HepG2 (cell line): ENCODE measurements around the gene RBM14. TPM values are rescaled to one million over a fixed set of nuclear protein-coding genes. Genes with fewer than 3 reads are reported as not detected.

ENCODE experiments used
- AFF4 ChIP-seq: sonication (generic); formaldehyde crosslinking; IDR thresholded peaks from 2 replicates; pipeline ENCODE4 v1.4.0; 2020; ENCODE audit warnings: missing genetic modification reagents
- ATF7 ChIP-seq, 2 experiments: fragments of 450-650 bp in 1 of 2; sonication (generic) in 1 of 2; formaldehyde crosslinking in 1 of 2; IDR thresholded peaks; 2 replicates each; pipeline versions ENCODE4 v1.4.0 to v1.6.1; 2016 to 2020; ENCODE audit warnings: antibody characterized with exemption in 1 of 2, mild to moderate bottlenecking in 1 of 2, missing genetic modification reagents in 1 of 2
- BRD4 ChIP-seq: sonication (generic); formaldehyde crosslinking; IDR thresholded peaks from 2 replicates; pipeline ENCODE4 v1.4.0; 2020; ENCODE audit warnings: missing genetic modification reagents
- CCAR2 ChIP-seq: fragments of 200-400 bp; formaldehyde crosslinking; optimal IDR thresholded peaks from 2 replicates; pipeline ENCODE3; 2018; ENCODE audit warnings: low read depth, mild to moderate bottlenecking, low read length, moderate library complexity
- FOXK2 ChIP-seq: fragments of 450-650 bp; IDR thresholded peaks from 2 replicates; pipeline ENCODE4 v1.6.1; 2016
- HDAC6 ChIP-seq: fragments of 200-600 bp; sonication (generic); IDR thresholded peaks from 2 replicates; pipeline ENCODE4 v1.7.0; 2017; ENCODE audit warnings: mild to moderate bottlenecking, antibody characterized with exemption, low read length, low read depth
- RFX3 ChIP-seq: IDR thresholded peaks from 2 replicates; pipeline ENCODE4 v1.6.1; 2016; ENCODE audit warnings: missing biosample characterization, missing genetic modification reagents
- RNF2 ChIP-seq: fragments of 450-650 bp; conservative IDR thresholded peaks from 2 replicates; pipeline ENCODE4 v1.6.1; 2016; ENCODE audit warnings: low read depth
- SMAD1 ChIP-seq: sonication (generic); formaldehyde crosslinking; IDR thresholded peaks from 2 replicates; pipeline ENCODE4 v1.4.0; 2020; ENCODE audit warnings: missing genetic modification reagents, low read depth, mild to moderate bottlenecking, borderline replicate concordance
- SP2 ChIP-seq: sonication (generic); formaldehyde crosslinking; IDR thresholded peaks from 2 replicates; pipeline ENCODE4 v1.5.1; 2020; ENCODE audit warnings: mild to moderate bottlenecking, missing genetic modification reagents
- ZBTB14 ChIP-seq: sonication (generic); formaldehyde crosslinking; IDR thresholded peaks from 2 replicates; pipeline ENCODE4 v1.4.0; 2020; ENCODE audit warnings: missing genetic modification reagents
- ZFP37 ChIP-seq: sonication (generic); formaldehyde crosslinking; IDR thresholded peaks from 2 replicates; pipeline ENCODE4 v1.4.0; 2020; ENCODE audit warnings: missing genetic modification reagents, borderline replicate concordance
- ZNF224 ChIP-seq: sonication (generic); formaldehyde crosslinking; IDR thresholded peaks from 2 replicates; pipeline ENCODE4 v1.5.0; 2020; ENCODE audit warnings: mild to moderate bottlenecking, missing genetic modification reagents
- ZNF296 ChIP-seq: sonication (generic); formaldehyde crosslinking; conservative IDR thresholded peaks from 2 replicates; pipeline ENCODE4 v1.5.0; 2020; ENCODE audit warnings: mild to moderate bottlenecking, missing genetic modification reagents
- ZNF441 ChIP-seq: sonication (generic); formaldehyde crosslinking; IDR thresholded peaks from 2 replicates; pipeline ENCODE4 v1.7.0; 2021; ENCODE audit warnings: missing genetic modification reagents, borderline replicate concordance
- ZNF557 ChIP-seq: sonication (generic); formaldehyde crosslinking; IDR thresholded peaks from 2 replicates; pipeline ENCODE4 v1.4.0; 2020; ENCODE audit warnings: missing genetic modification reagents
- ZNF790 ChIP-seq: sonication (generic); formaldehyde crosslinking; IDR thresholded peaks from 2 replicates; pipeline ENCODE4 v1.8.0; 2022; ENCODE audit warnings: missing genetic modification reagents, mild to moderate bottlenecking, borderline replicate concordance
- ZSCAN31 ChIP-seq: sonication (generic); formaldehyde crosslinking; IDR thresholded peaks from 2 replicates; pipeline ENCODE4 v1.5.0; 2020; ENCODE audit warnings: low read depth, mild to moderate bottlenecking, missing genetic modification reagents
- polyA plus RNA-seq, 8 experiments: library from polyadenylated mRNA; depleted of rRNA in 3 of 8; stranded (reverse) in 7 of 8; unstranded in 1 of 8; fragments of >200 nt; fragmentation: Illumina TruSeq in 4 of 8; extraction: Trizol in 4 of 8; gene quantifications; 2 replicates each; pipeline versions ENCODE4 v1.2.1 to v1.2.3, GENCODE V29; 2011 to 2016; ENCODE audit warnings: low read depth in 4 of 8, missing spikeins in 1 of 8, mixed read lengths in 1 of 8; ENCODE audit not compliant: insufficient read depth in 1 of 8
- total RNA-seq, 5 experiments: library from RNA; depleted of rRNA; stranded (reverse); fragments of >200 nt; fragmentation: Illumina TruSeq; extraction: Trizol; gene quantifications; 2 replicates each; pipeline ENCODE4 v1.2.3, GENCODE V29; 2016; ENCODE audit warnings: low read depth in 1 of 5
- TF ChIP-seq, protein P1 (sequence below): sonication (generic); formaldehyde crosslinking; IDR thresholded peaks from 2 replicates; pipeline ENCODE4 v1.5.0; 2020; ENCODE audit warnings: missing genetic modification reagents, mild to moderate bottlenecking, borderline replicate concordance

RBM14 gene
- total and polyA plus RNA-seq, 2 of the 13 experiments (the other 11 are each of a cell fraction or from before 2014, with no cell fraction given), result 12.7 to 44.1 TPM

- no peak for TF ChIP-seq ZBTB14 (CRISPR knock-in tag)
- TF ChIP-seq HDAC6, result no peak
- no peak for TF ChIP-seq FOXK2
- TF ChIP-seq SP2 (CRISPR knock-in tag), result no peak
- 0 out of 2 replicates have a peak, but pooled peaks have one; percentile 39 for TF ChIP-seq ZSCAN31 (CRISPR knock-in tag)
- TF ChIP-seq, protein P1, sequence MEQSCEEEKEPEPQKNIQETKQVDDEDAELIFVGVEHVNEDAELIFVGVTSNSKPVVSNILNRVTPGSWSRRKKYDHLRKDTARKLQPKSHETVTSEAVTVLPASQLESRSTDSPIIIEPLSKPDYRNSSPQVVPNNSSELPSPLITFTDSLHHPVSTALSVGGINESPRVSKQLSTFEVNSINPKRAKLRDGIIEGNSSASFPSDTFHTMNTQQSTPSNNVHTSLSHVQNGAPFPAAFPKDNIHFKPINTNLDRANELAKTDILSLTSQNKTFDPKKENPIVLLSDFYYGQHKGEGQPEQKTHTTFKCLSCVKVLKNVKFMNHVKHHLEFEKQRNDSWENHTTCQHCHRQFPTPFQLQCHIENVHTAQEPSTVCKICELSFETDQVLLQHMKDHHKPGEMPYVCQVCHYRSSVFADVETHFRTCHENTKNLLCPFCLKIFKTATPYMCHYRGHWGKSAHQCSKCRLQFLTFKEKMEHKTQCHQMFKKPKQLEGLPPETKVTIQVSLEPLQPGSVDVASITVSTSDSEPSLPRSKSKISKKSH (CRISPR knock-in tag), result no peak
- no peak for TF ChIP-seq AFF4 (CRISPR knock-in tag)
- TF ChIP-seq RNF2, result no peak
- no peak for TF ChIP-seq ZNF441
- TF ChIP-seq CCAR2, result no peak
- TF ChIP-seq ZFP37 (CRISPR knock-in tag), result no peak
- no peak for TF ChIP-seq SMAD1 (CRISPR knock-in tag)
- no peak for TF ChIP-seq ATF7 (IDR thresholded peaks at IDR 0.05)
- TF ChIP-seq ATF7 (CRISPR knock-in tag; IDR thresholded peaks at IDR 0.05), result no peak
- TF ChIP-seq ZNF296 (CRISPR knock-in tag), result no peak
- TF ChIP-seq ZNF790 (CRISPR knock-in tag), result no peak
- TF ChIP-seq RFX3, result no peak
- no peak for TF ChIP-seq ZNF224 (CRISPR knock-in tag)
- TF ChIP-seq BRD4 (CRISPR knock-in tag), result no peak
- no peak for TF ChIP-seq ZNF557 (CRISPR knock-in tag)
Measured at GRCh38 chr11:66607126-66607834, 9.2 kb upstream of the RBM14 start (continued).
